Neural cell (in vitro differentiated cells): ENCODE data around the gene ROGDI. TPM values are rescaled to one million over a fixed set of nuclear protein-coding genes. Genes with fewer than 3 reads are reported as not detected.

Source experiments
- H2AFZ ChIP-seq: fragments of 200-600, 300-800 bp; sonication (generic), shearing (Covaris generic); 2 replicates; pipeline ENCODE4 v1.6.0; 2014; ENCODE audit warnings: low read depth, mild to moderate bottlenecking, antibody characterized with exemption, low read length, moderate library complexity
- H3F3A ChIP-seq: fragments of 200-600 bp; shearing (Covaris generic); 2 replicates; pipeline ENCODE4 v1.6.1; 2016; ENCODE audit warnings: mild to moderate bottlenecking, moderate library complexity, mixed read lengths, antibody characterized with exemption, low read length; ENCODE audit not compliant: insufficient read depth, poor library complexity, severe bottlenecking
- H3K27ac ChIP-seq: fragments of 200-600, 300-800 bp; sonication (generic), shearing (Covaris generic); 2 replicates; pipeline ENCODE4 v1.5.1; 2014; ENCODE audit warnings: mild to moderate bottlenecking, low read length, moderate library complexity
- H3K27me3 ChIP-seq: fragments of 300-800, 200-600 bp; sonication (generic), shearing (Covaris generic); 2 replicates; pipeline ENCODE4 v1.6.0; 2014; ENCODE audit warnings: mild to moderate bottlenecking, low read depth, low read length, moderate library complexity; ENCODE audit not compliant: insufficient read depth
- H3K36me3 ChIP-seq: fragments of 300-800, 200-600 bp; sonication (generic), shearing (Covaris generic); 2 replicates; pipeline ENCODE4 v1.5.1; 2014; ENCODE audit warnings: mild to moderate bottlenecking, antibody characterized with exemption, low read length, moderate library complexity; ENCODE audit not compliant: insufficient read depth
- H3K4me2 ChIP-seq: fragments of 300-800, 200-600 bp; sonication (generic), shearing (Covaris generic); 2 replicates; pipeline ENCODE4 v1.6.0; 2014; ENCODE audit warnings: mild to moderate bottlenecking, low read length
- H3K4me3 ChIP-seq: fragments of 300-800, 200-600 bp; sonication (generic), shearing (Covaris generic); 2 replicates; pipeline ENCODE4 v1.5.1; 2014; ENCODE audit warnings: mild to moderate bottlenecking, low read length, moderate library complexity
- H3K79me2 ChIP-seq: fragments of 200-600 bp; shearing (Covaris generic); replicated peaks from 2 replicates; pipeline ENCODE4 v1.6.0; 2014; ENCODE audit warnings: mild to moderate bottlenecking, low read length, moderate library complexity; ENCODE audit not compliant: insufficient read depth
- H3K9ac ChIP-seq: fragments of 300-800, 200-600 bp; sonication (generic), shearing (Covaris generic); 2 replicates; pipeline ENCODE4 v1.6.1; 2016; ENCODE audit warnings: mild to moderate bottlenecking, low read length, mixed read lengths
- H3K9me2 ChIP-seq: fragments of 200-600 bp; shearing (Covaris generic); 2 replicates; pipeline ENCODE4 v1.6.1; 2016; ENCODE audit warnings: mild to moderate bottlenecking, low read length, mixed read lengths; ENCODE audit not compliant: insufficient read depth
- H3K9me3 ChIP-seq: fragments of 200-600, 300-800 bp; sonication (generic), shearing (Covaris generic); 2 replicates; pipeline ENCODE4 v1.6.1; 2016; ENCODE audit warnings: mild to moderate bottlenecking, mixed run types, low read length, moderate library complexity, mixed read lengths
- H4K20me1 ChIP-seq: fragments of 200-600 bp; shearing (Covaris generic); 2 replicates; pipeline ENCODE4 v1.6.1; 2016; ENCODE audit warnings: mild to moderate bottlenecking, mixed run types; ENCODE audit not compliant: insufficient read depth
- CTCF ChIP-seq: fragments of 450-650 bp; IDR thresholded peaks from 2 replicates; pipeline ENCODE4 v1.5.1; 2014; ENCODE audit warnings: antibody characterized with exemption, mild to moderate bottlenecking, moderate library complexity; ENCODE audit not compliant: poor library complexity, severe bottlenecking
- EP300 ChIP-seq: fragments of 450-650 bp; conservative IDR thresholded peaks from 2 replicates; pipeline ENCODE4 v1.6.1; 2014; ENCODE audit warnings: antibody characterized with exemption, mild to moderate bottlenecking, moderate library complexity; ENCODE audit not compliant: poor library complexity, severe bottlenecking
- EZH2 ChIP-seq: fragments of 200-600, 300-800 bp; shearing (Covaris generic), sonication (generic); IDR thresholded peaks from 2 replicates; pipeline ENCODE4 v1.6.1; 2014; ENCODE audit warnings: antibody characterized with exemption, low read length, borderline replicate concordance, mild to moderate bottlenecking; ENCODE audit not compliant: insufficient read depth, poor library complexity, severe bottlenecking
- MXI1 ChIP-seq: fragments of 450-650 bp; conservative IDR thresholded peaks from 2 replicates; pipeline ENCODE4 v1.6.1; 2014; ENCODE audit warnings: antibody characterized with exemption, mild to moderate bottlenecking; ENCODE audit not compliant: poor library complexity, severe bottlenecking
- POLR2AphosphoS5 ChIP-seq: IDR thresholded peaks from 2 replicates; pipeline ENCODE4 v1.6.1; 2012
- RAD21 ChIP-seq: fragments of 450-650 bp; conservative IDR thresholded peaks from 2 replicates; pipeline ENCODE4 v1.6.1; 2014; ENCODE audit warnings: antibody characterized with exemption, mild to moderate bottlenecking, moderate library complexity
- REST ChIP-seq: IDR thresholded peaks from 2 replicates; pipeline ENCODE4 v1.6.1; 2012; ENCODE audit warnings: borderline replicate concordance
- SMC3 ChIP-seq: fragments of 450-650 bp; conservative IDR thresholded peaks from 2 replicates; pipeline ENCODE4 v1.6.1; 2014; ENCODE audit warnings: antibody characterized with exemption, mild to moderate bottlenecking, moderate library complexity; ENCODE audit not compliant: poor library complexity
- TAF1 ChIP-seq: IDR thresholded peaks from 2 replicates; pipeline ENCODE4 v1.6.1; 2012; ENCODE audit warnings: low read depth
- polyA plus RNA-seq: library from polyadenylated mRNA; depleted of rRNA; stranded (reverse); fragments of >200 nt; gene quantifications from 2 replicates; pipeline ENCODE4 v1.2.3, GENCODE V29; 2014

Gene ROGDI
- polyA plus RNA-seq, 1 donor from 2014 or later: 203 TPM

- Histone ChIP-seq H3K4me2 (no peak overlapping the region), H3K9me2 (no peaks in the 10 kb centered on the region), H3K4me3 (no peak overlapping the region), H3K27ac (no peak overlapping the region), H4K20me1 (no peaks in the 10 kb centered on the region), H3K36me3 (peaks cover 5% of the 10 kb centered on the region), H3K79me2 (no peaks in the 10 kb centered on the region), H2AFZ (no peak overlapping the region), H3F3A (no peaks in the 10 kb centered on the region), H3K9me3 (no peaks in the 10 kb centered on the region), H3K27me3 (no peaks in the 10 kb centered on the region), H3K9ac (no peak overlapping the region)
- TF ChIP-seq MXI1 (no peak), POLR2AphosphoS5 (no peak), EZH2 (no peak), TAF1 (no peak), EP300 (no peak), CTCF (no peak), REST (no peak), SMC3 (no peak), RAD21 (no peak)
These were observed 46.7 kb downstream of the ROGDI start for GRCh38 chr16:4755687-4756086.

- H2AFZ ChIP-seq: no peak overlapping the region
- H3K9me2 ChIP-seq: no peaks in the 10 kb centered on the region
- no peak for TF ChIP-seq EP300
- TF ChIP-seq SMC3: no peak
- TF ChIP-seq POLR2AphosphoS5: no peak
- no peak for TF ChIP-seq REST
- no peak for TF ChIP-seq CTCF
- no peak for TF ChIP-seq MXI1
- H3K36me3 ChIP-seq: peaks cover 5% of the 10 kb centered on the region
- no peak overlapping the region for H3K4me2 ChIP-seq
- no peaks in the 10 kb centered on the region for H3F3A ChIP-seq
- no peaks in the 10 kb centered on the region for H3K79me2 ChIP-seq
- no peak overlapping the region for H3K4me3 ChIP-seq
- H3K27me3 ChIP-seq: no peaks in the 10 kb centered on the region
- no peak overlapping the region for H3K9ac ChIP-seq
- H3K27ac ChIP-seq: no peak overlapping the region
- H3K9me3 ChIP-seq: no peaks in the 10 kb centered on the region
- H4K20me1 ChIP-seq: no peaks in the 10 kb centered on the region
These were observed 47.6 kb downstream of the ROGDI start for GRCh38 chr16:4754865-4755264.
